Peyer's patch (tissue), 4 donors: ENCODE data around the gene DUSP28. TPM values are rescaled to one million over a fixed set of nuclear protein-coding genes. Genes with fewer than 3 reads are reported as not detected.
A peak's percentile ranks its signal among the peaks of the same experiment; 100 is the strongest.

Source experiments
- DNase-seq, 3 donors: peaks; one replicate each; pipeline ENCODE4 v3.0.0-alpha.2; 2017 to 2019
- H3K27ac ChIP-seq, 4 donors: fragments of 200-600 bp; sonication (generic); one replicate each; pipeline ENCODE4 v1.5.1; 2016 to 2019
- H3K27me3 ChIP-seq, 2 donors: fragments of 200-600 bp; sonication (generic); one replicate each; pipeline ENCODE4 v1.5.1; 2019
- H3K36me3 ChIP-seq, 3 donors: fragments of 200-600 bp; sonication (generic); one replicate each; pipeline ENCODE4 v1.5.1; 2016 to 2019
- H3K4me1 ChIP-seq, 4 donors: fragments of 200-600 bp; sonication (generic); one replicate each; pipeline ENCODE4 v1.5.1; 2016 to 2019
- H3K4me3 ChIP-seq, 4 donors: fragments of 200-600 bp; sonication (generic); 1 replicate in 3 of 4; 2 replicates in 1 of 4; pipeline ENCODE4 v1.5.1; 2016 to 2019; ENCODE audit warnings: mild to moderate bottlenecking in 1 of 4
- H3K9me3 ChIP-seq, 4 donors: fragments of 200-600 bp; sonication (generic); one replicate each; pipeline ENCODE4 v1.5.1; 2016 to 2019; ENCODE audit warnings: mild to moderate bottlenecking in 1 of 4
- CTCF ChIP-seq, 6 experiments: fragments of 450-650 bp in 4 of 6; fragments of 200-600 bp in 2 of 6; sonication (generic) in 1 of 6; IDR thresholded peaks; one replicate each; pipeline ENCODE4 v1.5.1; 2017 to 2019; ENCODE audit warnings: antibody characterized with exemption in 6 of 6, mild to moderate bottlenecking in 3 of 6, moderate library complexity in 1 of 6
- POLR2A ChIP-seq, 2 donors: fragments of 450-650 bp; IDR thresholded peaks; one replicate each; pipeline ENCODE4 v1.5.1; 2017; ENCODE audit warnings: antibody characterized with exemption in 2 of 2, mild to moderate bottlenecking in 2 of 2, moderate library complexity in 2 of 2
- total RNA-seq, 4 donors: library from RNA; depleted of rRNA; stranded (reverse); fragments of >200 nt; gene quantifications; one replicate each; pipeline ENCODE4 v1.1.0, GENCODE V29; 2016

Gene DUSP28
- total RNA-seq, 4 donors from 2014 or later = 4.2 to 10.1 (median 7.1) TPM

GRCh38 chr2:240585101-240585500 lies 24.9 kb downstream of the DUSP28 start:
- H3K27ac ChIP-seq = peak overlapping the region in 3 of 4 donors; percentile 82 to 99 (median 87)
- DNase-seq = peak in 2 of 3 donors; percentile 57 to 65
- H3K4me3 ChIP-seq = peak overlapping the region; percentile 66 to 98 (median 79)

GRCh38 chr2:240585681-240586197 lies 25.6 kb downstream of the DUSP28 start:
- no peak for DNase-seq
- Histone ChIP-seq H3K27ac (peak overlapping the region; percentile 82 to 99 (median 90)), H3K27me3 (no peaks in the 10 kb centered on the region), H3K9me3 (no peaks in the 10 kb centered on the region), H3K4me3 (peak overlapping the region; percentile 66 to 98 (median 79)), H3K4me1 (peaks cover 15 to 31% (median 17%) of the 10 kb centered on the region in 4 donors), H3K36me3 (peaks cover 0 to 15% (median 0%) of the 10 kb centered on the region in 3 donors)
- TF ChIP-seq POLR2A (IDR thresholded peaks at IDR 0.05) = no peak
- TF ChIP-seq CTCF (IDR thresholded peaks at IDR 0.05) = no peak

More at GRCh38 chr2:240585101-240585500, 24.9 kb downstream of the DUSP28 start:
- Histone ChIP-seq H3K27me3 (no peaks in the 10 kb centered on the region), H3K4me1 (peaks cover 15 to 34% (median 17%) of the 10 kb centered on the region in 4 donors), H3K9me3 (no peaks in the 10 kb centered on the region), H3K36me3 (peaks cover 0 to 9% (median 0%) of the 10 kb centered on the region in 3 donors)
- TF ChIP-seq POLR2A (IDR thresholded peaks at IDR 0.05) = no peak
- no peak for TF ChIP-seq CTCF (IDR thresholded peaks at IDR 0.05)

GRCh38 chr2:240586198-240586918 lies 26.2 kb downstream of the DUSP28 start, which contains the start of gene CAPN10:
Gene CAPN10 (plus strand): TSS chr2:240586734. CDS start chr2:240586912, 178 bp downstream.
- Histone ChIP-seq H3K9me3 (no peaks in the 10 kb centered on the region), H3K27ac (peak within 1 kb of the TSS; percentile 82 to 99 (median 90)), H3K4me3 (peak within 1 kb of the TSS; percentile 66 to 98 (median 79)), H3K36me3 (peaks cover 0 to 21% (median 0%) of the 10 kb centered on the region in 3 donors), H3K4me1 (peaks cover 15 to 31% (median 17%) of the 10 kb centered on the region in 4 donors), H3K27me3 (no peaks in the 10 kb centered on the region)
- TF ChIP-seq CTCF (IDR thresholded peaks at IDR 0.05) (no peak), POLR2A (IDR thresholded peaks at IDR 0.05) (peak; percentile 49)
- DNase-seq = peak; percentile 97 to 99 (median 99)

- peaks cover 15 to 31% (median 17%) of the 10 kb centered on the region in 4 donors for H3K4me1 ChIP-seq
- no peaks in the 10 kb centered on the region for H3K27me3 ChIP-seq
- peak overlapping the region; percentile 82 to 99 (median 90) for H3K27ac ChIP-seq
- H3K4me3 ChIP-seq = peak overlapping the region; percentile 66 to 98 (median 79)
- peaks cover 0 to 29% (median 0%) of the 10 kb centered on the region in 3 donors for H3K36me3 ChIP-seq
- DNase-seq = peak; percentile 39 to 69 (median 60)
- no peak for TF ChIP-seq CTCF (IDR thresholded peaks at IDR 0.05)
- TF ChIP-seq POLR2A (IDR thresholded peaks at IDR 0.05) = no peak
- no peaks in the 10 kb centered on the region for H3K9me3 ChIP-seq
Observed at GRCh38 chr2:240586919-240587800, 27.0 kb downstream of the DUSP28 start.

GRCh38 chr2:240588006-240588655 lies 28.0 kb downstream of the DUSP28 start:
- TF ChIP-seq CTCF (IDR thresholded peaks at IDR 0.05) = no peak
- no peak for TF ChIP-seq POLR2A (IDR thresholded peaks at IDR 0.05)
- H3K36me3 ChIP-seq = peaks cover 0 to 38% (median 0%) of the 10 kb centered on the region in 3 donors
- H3K27me3 ChIP-seq = no peaks in the 10 kb centered on the region
- peak overlapping the region in 2 of 4 donors; percentile 66 to 98 for H3K4me3 ChIP-seq
- H3K4me1 ChIP-seq = peaks cover 15 to 31% (median 17%) of the 10 kb centered on the region in 4 donors
- peak in 1 of 3 donors; percentile 39 for DNase-seq
- H3K9me3 ChIP-seq = no peaks in the 10 kb centered on the region
- no peak overlapping the region for H3K27ac ChIP-seq
